ENCODE measurements around the gene SSB.

GRCh38 chr2:169761970-169762292 lies 36.7 kb upstream of the SSB start:
- TF ChIP-seq CTCF (IDR thresholded peaks at IDR 0.05) (no peak), PHF8 (IDR thresholded peaks at IDR 0.05; ENCODE audit: borderline replicate concordance, low read depth) (no peak), MAX (IDR thresholded peaks at IDR 0.05) (no peak), HOXB5 (CRISPR knock-in tag; IDR thresholded peaks at IDR 0.05) (no peak), KDM1A (IDR thresholded peaks at IDR 0.05; ENCODE audit: low read depth) (no peak), RFX5 (IDR thresholded peaks at IDR 0.05) (no peak), POLR2A (IDR thresholded peaks at IDR 0.05; ENCODE audit: low read length) (no peak), CHD2 (IDR thresholded peaks at IDR 0.05; ENCODE audit: low read length, partially characterized antibody) (no peak)
- TF ChIP-seq, protein P1, sequence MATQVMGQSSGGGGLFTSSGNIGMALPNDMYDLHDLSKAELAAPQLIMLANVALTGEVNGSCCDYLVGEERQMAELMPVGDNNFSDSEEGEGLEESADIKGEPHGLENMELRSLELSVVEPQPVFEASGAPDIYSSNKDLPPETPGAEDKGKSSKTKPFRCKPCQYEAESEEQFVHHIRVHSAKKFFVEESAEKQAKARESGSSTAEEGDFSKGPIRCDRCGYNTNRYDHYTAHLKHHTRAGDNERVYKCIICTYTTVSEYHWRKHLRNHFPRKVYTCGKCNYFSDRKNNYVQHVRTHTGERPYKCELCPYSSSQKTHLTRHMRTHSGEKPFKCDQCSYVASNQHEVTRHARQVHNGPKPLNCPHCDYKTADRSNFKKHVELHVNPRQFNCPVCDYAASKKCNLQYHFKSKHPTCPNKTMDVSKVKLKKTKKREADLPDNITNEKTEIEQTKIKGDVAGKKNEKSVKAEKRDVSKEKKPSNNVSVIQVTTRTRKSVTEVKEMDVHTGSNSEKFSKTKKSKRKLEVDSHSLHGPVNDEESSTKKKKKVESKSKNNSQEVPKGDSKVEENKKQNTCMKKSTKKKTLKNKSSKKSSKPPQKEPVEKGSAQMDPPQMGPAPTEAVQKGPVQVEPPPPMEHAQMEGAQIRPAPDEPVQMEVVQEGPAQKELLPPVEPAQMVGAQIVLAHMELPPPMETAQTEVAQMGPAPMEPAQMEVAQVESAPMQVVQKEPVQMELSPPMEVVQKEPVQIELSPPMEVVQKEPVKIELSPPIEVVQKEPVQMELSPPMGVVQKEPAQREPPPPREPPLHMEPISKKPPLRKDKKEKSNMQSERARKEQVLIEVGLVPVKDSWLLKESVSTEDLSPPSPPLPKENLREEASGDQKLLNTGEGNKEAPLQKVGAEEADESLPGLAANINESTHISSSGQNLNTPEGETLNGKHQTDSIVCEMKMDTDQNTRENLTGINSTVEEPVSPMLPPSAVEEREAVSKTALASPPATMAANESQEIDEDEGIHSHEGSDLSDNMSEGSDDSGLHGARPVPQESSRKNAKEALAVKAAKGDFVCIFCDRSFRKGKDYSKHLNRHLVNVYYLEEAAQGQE (IDR thresholded peaks at IDR 0.05): no peak

Data from A549 (cell line).